Astrocyte of the hippocampus (primary cell): Measurements from ENCODE around the gene TAB2.
"Not testable (repeated sequence)": the region's sequence is repeated elsewhere in the genome, so short reads cannot be mapped to it uniquely, and the experiment has no call there.

Experiments
- DNase-seq: peaks from one replicate; pipeline ENCODE4 v3.0.0; 2011; ENCODE audit warnings: low read depth, low spot score

Gene TAB2

GRCh38 chr6:149311766-149312165 is 5.7 kb upstream of the TAB2 start:
- no peak for DNase-seq

GRCh38 chr6:149313070-149313469 is 4.4 kb upstream of the TAB2 start:
- no peak for DNase-seq

DNA sequence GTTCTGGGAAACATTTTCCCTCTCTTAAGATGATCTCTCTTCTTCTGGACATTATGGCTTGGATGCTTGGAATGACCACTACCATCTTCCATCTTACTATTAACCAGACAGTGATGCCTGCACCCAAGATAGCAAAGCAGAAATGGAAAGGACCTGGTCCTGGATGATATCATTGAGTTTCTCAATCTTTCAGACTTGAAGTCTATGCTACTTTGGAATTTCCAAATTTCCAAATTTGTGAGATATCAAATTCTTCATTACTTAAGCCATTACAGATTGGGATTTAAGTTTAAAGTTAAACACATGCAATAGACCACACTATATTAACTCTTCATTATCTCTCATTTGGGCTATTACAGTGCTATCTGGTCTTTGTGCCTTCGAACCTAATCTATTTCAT is 3.7 kb upstream of the TAB2 start:
- DNase-seq: no peak

DNA sequence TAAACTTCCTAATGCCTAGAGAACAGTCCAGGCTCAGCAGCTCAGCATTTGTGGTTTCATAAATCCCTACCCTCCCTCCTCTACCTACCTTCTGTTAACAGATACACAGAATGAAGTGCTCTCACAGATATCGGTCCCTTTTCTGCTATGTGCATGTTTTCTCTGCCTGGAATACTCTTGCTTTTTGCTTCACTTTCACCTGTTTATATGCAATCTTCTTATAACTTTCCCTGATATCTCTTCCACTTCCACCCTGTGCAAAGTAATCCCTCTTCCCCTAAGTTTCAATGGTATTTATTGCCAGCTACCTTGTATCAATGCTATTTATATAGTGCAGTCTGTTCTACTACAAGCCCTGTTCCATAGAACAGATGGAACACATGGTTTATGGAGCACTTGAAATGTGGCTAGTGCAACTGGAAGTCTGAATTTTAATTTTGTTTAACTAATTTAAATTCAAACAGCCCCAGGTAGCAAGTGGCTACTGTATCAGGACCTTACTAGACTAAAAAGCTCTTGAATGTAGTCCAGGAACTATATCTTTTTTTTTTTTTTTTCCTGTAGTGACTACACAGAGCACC is 3.1 kb upstream of the TAB2 start:
- no peak for DNase-seq

DNA sequence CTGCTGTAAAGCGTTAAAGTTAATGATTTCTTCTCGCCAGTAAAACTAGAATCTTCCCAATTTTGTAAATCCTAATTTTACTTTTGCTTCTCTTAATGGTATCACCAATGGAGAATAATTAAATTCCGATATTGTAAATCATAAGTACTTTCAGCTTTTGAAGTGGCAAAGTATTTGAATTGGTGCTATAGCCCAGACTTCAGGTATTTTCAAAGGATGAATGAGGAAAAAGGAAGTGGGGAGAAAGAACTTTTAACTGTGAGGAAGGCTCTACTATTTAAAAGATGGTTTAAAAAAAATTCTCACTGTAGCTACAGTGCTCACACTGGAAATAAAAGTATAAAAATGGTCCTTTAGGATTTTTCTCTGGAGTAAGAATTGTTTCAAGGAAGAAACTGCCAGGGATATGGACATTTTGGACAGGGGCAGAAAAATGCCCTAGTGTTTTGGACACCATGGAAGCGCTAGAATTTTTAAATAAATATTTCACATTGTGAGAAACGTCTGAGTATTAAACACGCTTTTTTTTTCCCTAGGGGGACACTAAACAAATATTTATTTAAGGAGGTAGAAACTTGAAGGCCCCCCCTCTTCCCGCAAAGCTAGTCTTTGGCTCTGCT is 1.3 kb upstream of the TAB2 start:
- DNase-seq: no peak

GRCh38 chr6:149316740-149317643 is 520 bp upstream of the TAB2 start:
- peak; percentile 98 for DNase-seq

- DNase-seq: peak; percentile 55
These were observed 1.2 kb downstream of the TAB2 start for GRCh38 chr6:149318581-149319286.

DNA sequence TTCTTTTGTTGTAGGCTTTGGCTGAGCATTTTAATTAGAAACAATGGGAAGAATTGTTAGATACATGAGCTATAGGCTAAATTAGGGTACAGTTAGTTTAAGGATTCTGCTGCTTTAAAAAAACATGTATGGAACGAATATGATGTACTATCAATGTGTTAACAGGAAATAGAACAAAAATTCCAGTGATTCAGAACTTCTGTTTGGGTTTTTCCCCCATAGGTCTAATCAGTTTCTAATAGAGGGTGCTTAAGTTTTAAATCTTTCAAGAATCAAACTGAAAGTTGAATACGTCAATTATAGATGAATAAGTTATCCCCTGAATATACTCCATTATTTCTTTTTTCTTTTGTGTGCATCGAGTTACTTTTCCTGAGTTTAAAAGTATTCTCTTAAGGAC is 1.9 kb downstream of the TAB2 start:
- DNase-seq: no peak

GRCh38 chr6:149320016-149320415 is 2.5 kb downstream of the TAB2 start:
- not testable (repeated sequence) for DNase-seq

- DNase-seq: no peak
These were observed 3.3 kb downstream of the TAB2 start for GRCh38 chr6:149320796-149321195.

DNA sequence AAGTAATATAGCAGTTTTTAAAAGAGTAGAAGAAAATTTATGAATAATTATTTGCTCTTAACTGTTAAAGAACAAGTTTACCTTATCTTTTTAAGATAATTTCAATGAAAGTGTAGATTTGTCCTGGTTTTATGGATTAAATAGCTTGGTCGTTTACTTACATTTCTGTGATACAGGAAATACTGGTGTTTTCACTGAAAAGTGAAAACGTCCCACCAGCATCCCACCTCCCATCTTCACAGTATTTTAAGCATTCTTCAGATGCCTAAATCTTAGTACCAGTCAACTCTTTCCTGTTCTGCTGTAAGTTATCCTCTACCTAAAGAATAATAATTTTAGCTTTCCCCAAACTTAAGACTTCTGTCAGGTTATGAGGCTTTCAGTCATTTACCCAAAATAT is 5.8 kb downstream of the TAB2 start:
- DNase-seq: no peak

DNA sequence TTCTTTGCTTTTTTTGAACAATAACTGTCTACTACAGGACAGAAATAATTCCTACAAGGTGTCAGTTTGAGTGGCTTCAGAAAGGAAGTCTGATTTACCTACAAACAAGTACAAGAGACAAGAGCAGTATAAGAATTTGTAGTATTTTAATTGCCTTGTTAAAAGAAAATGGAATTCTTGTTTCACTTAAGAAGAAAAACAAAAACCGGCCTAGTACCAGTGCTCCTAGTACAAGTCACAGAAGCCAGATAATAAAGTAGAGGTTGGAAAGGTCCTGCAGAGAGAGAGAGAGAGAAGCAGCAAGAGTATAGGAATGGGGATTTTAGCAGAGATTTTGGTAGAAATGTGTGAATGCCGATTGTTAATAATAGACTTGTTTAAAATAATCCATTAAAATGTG is 6.4 kb downstream of the TAB2 start:
- DNase-seq: no peak

DNA sequence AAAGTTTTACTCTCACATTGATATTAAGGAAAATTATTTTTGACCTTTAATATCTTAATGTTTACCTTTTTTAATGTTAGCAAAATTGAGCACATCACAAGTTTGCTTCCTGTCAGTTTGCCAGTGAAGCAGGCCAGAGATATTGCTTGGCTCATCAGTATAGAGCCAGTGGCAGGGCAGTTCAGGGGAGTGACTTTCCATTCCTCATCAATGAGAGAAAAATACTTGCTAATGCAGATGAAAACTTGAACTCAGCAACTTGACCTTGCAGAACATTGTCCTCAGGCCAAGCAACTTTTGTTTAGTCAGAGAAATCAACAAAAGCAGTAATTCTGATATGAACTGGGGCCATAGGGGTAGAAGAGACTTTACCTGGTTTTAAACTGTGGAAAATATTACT is 6.9 kb downstream of the TAB2 start:
- DNase-seq: no peak

DNA sequence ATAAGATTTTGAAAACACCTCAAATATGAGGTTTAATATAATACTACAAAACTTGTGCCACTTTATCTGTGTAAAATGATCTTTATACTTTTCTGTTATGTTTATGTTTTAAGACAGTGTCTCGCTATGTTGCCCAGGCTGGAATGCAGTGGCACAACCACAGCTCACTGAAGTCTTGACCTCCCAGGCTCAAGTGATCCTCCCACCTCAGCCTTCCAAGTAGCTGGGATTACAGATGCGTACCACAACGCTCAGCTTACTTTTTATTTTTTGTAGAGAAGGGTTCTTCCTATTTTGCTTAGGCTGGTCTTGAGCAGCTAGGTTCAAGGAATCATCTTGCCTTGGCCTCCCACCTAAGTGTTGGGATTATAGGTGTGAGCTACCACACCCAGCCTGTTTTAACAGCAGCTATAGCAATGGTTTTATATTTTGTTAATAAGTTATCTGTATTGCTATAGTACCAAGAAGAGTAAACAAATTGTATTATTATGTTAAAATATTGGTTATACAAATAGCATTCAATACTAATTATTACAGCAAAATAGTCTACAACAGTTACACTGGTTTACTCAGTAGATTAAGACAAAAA is 8.2 kb downstream of the TAB2 start:
- DNase-seq: no peak

DNA sequence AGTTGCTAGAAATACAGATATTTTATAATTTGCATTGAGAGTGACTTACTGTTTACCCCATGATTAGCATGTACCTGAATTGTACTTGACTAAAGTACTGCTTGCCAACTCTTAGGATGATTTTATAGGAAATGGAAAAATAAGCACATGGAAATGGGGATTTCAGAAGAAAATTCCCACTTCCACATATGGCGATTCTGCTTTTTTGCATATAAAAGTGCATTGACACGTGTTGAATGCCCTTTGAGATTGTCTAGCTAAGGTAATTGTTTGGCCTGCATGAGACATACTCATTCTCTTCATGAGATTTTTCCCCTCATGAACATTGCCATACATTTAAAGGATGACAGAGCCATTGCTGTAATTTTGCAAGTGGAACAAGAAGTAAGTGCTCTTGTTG is 10.1 kb downstream of the TAB2 start:
- no peak for DNase-seq

GRCh38 chr6:149328083-149328482 is 10.6 kb downstream of the TAB2 start:
- no peak for DNase-seq

- DNase-seq: no peak
These were observed 12.0 kb downstream of the TAB2 start for GRCh38 chr6:149329529-149329928.

GRCh38 chr6:149330133-149330532 is 12.6 kb downstream of the TAB2 start:
- no peak for DNase-seq

GRCh38 chr6:149331043-149331807 is 13.7 kb downstream of the TAB2 start:
- no peak for DNase-seq

DNA sequence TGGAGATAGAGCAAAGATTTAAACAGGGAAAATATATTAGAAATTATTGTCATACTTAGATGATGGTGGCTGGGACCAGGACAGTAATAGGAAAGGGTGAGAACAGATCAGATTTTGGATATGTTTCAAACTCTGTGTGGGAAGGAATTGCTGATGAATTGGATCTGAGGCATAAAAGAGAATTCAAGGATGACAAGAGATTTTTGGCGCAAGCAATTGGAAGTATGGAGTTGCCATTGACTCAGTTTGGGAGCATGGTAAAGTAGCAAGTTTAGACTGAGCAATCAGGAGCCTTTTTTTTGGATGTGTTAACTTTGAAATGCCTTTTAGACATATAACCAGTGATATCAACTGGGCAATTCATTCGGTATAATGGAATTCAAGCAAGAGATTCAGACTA is 14.4 kb downstream of the TAB2 start:
- DNase-seq: no peak

- no peak for DNase-seq
These were observed 15.2 kb downstream of the TAB2 start for GRCh38 chr6:149332602-149333265.
